ENCODE results near the gene PIK3R1.

Gene PIK3R1

DNA sequence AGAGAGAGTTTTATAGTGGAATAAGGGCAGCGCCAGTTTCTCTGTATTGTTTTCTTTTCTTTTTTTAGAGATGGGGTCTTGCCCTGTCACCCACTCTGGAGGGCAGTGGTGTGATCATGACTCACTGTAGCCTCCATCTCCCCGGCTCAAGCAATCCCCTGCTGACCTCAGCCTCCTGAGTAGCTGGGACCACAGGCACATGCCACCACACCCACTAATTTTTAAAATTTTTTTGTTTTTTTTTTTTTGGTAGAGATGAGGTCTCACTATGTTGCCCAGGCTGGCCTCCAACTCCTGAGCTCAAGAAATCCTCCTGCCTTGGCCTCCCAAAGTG lies 119.0 kb downstream of the PIK3R1 start:
- TF ChIP-seq, protein P1, sequence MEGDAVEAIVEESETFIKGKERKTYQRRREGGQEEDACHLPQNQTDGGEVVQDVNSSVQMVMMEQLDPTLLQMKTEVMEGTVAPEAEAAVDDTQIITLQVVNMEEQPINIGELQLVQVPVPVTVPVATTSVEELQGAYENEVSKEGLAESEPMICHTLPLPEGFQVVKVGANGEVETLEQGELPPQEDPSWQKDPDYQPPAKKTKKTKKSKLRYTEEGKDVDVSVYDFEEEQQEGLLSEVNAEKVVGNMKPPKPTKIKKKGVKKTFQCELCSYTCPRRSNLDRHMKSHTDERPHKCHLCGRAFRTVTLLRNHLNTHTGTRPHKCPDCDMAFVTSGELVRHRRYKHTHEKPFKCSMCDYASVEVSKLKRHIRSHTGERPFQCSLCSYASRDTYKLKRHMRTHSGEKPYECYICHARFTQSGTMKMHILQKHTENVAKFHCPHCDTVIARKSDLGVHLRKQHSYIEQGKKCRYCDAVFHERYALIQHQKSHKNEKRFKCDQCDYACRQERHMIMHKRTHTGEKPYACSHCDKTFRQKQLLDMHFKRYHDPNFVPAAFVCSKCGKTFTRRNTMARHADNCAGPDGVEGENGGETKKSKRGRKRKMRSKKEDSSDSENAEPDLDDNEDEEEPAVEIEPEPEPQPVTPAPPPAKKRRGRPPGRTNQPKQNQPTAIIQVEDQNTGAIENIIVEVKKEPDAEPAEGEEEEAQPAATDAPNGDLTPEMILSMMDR (IDR thresholded peaks at IDR 0.05; ENCODE audit: control insufficient read depth, insufficient read depth, low read depth, low read length, missing control alignments): no peak
- DNase-seq (ENCODE audit: low read depth): no peak
- H3K4me3 ChIP-seq (ENCODE audit: control insufficient read depth, low read depth, low read length): no peak overlapping the region

DNA sequence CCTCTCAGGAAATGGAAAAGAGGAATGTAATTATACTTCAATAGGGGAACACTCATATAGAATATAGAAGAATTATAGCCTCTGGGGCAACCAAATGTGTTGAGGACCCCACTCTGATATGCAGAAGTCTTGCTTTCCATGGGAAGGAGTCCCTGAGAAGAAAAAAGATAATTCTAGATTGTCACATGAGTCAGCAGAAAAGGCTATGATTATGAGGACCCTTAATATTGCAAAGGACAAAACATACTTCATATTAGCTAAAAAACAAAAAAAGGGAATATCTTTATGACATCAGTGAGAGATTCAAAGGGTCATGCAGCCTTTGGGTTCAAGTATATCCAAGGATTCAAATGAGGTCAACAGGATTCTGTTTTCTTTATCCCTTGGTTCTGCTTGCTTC lies 119.5 kb downstream of the PIK3R1 start:
- no peak overlapping the region for H3K4me3 ChIP-seq (ENCODE audit: control insufficient read depth, low read depth, low read length)
- no peak for DNase-seq (ENCODE audit: low read depth)
- TF ChIP-seq, protein P1 (IDR thresholded peaks at IDR 0.05; ENCODE audit: control insufficient read depth, insufficient read depth, low read depth, low read length, missing control alignments): no peak

DNA sequence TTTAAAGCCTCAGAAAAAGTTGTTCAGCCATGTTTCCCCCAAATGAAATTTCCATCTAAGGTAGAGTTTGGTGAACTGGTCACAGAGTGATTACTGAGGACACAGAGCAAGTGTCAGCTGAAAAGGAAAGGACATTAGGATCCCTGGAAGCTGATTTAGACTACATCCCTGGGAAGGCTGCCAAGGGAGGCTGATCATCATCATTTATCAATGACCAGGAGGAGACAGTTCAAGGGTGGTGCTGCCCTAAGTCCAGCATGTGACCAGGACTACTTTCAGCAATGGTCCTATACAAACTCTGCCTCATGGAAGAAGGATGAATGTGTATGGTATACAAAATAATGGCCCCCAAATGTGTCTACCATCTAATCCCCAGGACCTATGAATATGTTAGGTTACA lies 120.6 kb downstream of the PIK3R1 start:
- no peak overlapping the region for H3K4me3 ChIP-seq (ENCODE audit: control insufficient read depth, low read depth, low read length)
- no peak for DNase-seq (ENCODE audit: low read depth)
- TF ChIP-seq, protein P1 (IDR thresholded peaks at IDR 0.05; ENCODE audit: control insufficient read depth, insufficient read depth, low read depth, low read length, missing control alignments): no peak

DNA sequence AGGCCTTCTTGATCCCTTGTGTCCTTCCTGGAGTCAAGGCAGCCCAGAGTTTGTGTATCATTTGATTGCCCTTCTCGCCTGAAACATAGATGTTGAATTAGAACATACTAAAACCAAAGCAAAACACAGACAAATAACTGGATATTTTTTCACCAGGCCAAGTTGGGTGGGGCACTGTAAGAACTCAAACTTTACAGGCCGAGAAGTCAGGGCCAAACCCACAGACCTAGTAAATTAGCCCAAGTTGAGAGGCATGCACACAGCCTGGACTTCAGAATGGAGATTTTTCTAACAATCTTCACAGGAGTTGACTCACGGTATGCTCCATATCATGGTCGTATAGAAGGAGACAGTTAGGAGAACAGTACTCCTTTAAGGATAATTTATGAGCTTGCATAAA lies 121.7 kb downstream of the PIK3R1 start:
- no peak overlapping the region for H3K4me3 ChIP-seq (ENCODE audit: control insufficient read depth, low read depth, low read length)
- TF ChIP-seq, protein P1 (IDR thresholded peaks at IDR 0.05; ENCODE audit: control insufficient read depth, insufficient read depth, low read depth, low read length, missing control alignments): no peak
- no peak for DNase-seq (ENCODE audit: low read depth)

DNA sequence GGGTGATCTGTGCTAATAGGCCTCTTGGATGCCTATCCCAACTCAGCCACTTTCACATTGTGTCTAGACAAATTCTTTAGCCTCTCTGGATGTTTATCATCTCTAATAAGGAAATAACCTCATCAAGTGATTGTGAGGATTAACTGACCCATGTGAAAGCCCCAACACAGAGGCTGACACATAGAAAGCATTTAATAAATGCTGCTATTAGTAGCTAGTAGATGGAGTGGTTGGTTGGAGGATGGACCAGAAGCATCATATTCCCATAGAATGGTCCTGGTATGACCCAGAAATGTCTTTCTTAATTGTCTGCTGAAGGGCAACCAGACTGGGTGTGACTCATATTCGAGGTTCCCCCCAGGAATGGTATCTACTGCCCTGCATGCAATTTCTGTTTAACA lies 124.4 kb downstream of the PIK3R1 start:
- DNase-seq (ENCODE audit: low read depth): no peak
- TF ChIP-seq, protein P1 (IDR thresholded peaks at IDR 0.05; ENCODE audit: control insufficient read depth, insufficient read depth, low read depth, low read length, missing control alignments): no peak
- no peak overlapping the region for H3K4me3 ChIP-seq (ENCODE audit: control insufficient read depth, low read depth, low read length)

DNA sequence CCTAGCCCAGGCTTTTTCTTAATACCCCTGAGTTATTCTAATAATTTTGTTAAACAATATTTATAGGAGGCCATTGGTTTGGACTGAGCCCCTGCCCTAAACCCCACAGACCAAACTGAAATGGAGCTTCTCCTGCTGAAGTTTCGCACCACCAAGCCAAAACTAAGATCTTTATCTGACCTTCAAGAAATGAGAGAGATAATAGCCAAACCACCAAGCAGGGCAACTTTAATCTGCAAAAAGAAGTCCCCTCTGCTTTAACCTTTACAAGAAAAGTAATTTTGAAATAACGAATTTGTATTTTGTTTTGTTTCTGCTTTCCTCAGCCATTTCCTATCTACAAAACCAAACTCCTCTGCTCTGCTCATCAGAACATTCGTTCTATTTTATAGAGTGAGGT lies 125.5 kb downstream of the PIK3R1 start:
- TF ChIP-seq, protein P1 (IDR thresholded peaks at IDR 0.05; ENCODE audit: control insufficient read depth, insufficient read depth, low read depth, low read length, missing control alignments): no peak
- DNase-seq (ENCODE audit: low read depth): no peak
- H3K4me3 ChIP-seq (ENCODE audit: control insufficient read depth, low read depth, low read length): no peak overlapping the region

DNA sequence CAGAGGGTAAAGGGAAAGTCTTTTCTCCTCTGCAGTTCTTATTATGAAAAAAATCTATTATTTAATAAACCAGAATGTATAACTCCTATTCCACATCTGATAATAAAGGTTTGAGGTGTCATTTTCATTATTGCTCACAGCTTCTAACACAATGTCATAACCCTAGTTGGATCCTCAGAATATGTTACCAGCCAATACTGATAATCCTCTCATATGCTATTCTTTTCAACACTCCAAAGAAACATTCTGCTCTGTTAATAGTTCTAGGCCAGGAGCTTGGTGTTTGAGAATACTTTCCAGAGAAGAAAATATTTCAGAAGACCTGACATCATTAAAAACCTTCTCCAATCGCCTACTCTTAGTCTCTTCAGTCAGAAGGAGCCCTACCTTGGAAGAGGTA lies 127.1 kb downstream of the PIK3R1 start:
- DNase-seq (ENCODE audit: low read depth): no peak
- H3K4me3 ChIP-seq (ENCODE audit: control insufficient read depth, low read depth, low read length): no peak overlapping the region
- TF ChIP-seq, protein P1 (IDR thresholded peaks at IDR 0.05; ENCODE audit: control insufficient read depth, insufficient read depth, low read depth, low read length, missing control alignments): no peak
